MG63 (cell line): Measurements from ENCODE around the gene ERCC3. TPM values are rescaled to one million over a fixed set of nuclear protein-coding genes. Genes with fewer than 3 reads are reported as not detected.
"Not testable (repeated sequence)": the region's sequence is repeated elsewhere in the genome, so short reads cannot be mapped to it uniquely, and the experiment has no call there.

ENCODE experiments used
- DNase-seq: peaks from one replicate; pipeline ENCODE4 v3.0.0-alpha.2; 2020
- H3K27me3 ChIP-seq: fragments of 250-450 bp; sonication (Bioruptor Pico); 2 replicates; pipeline ENCODE4 v1.5.1; 2020; ENCODE audit warnings: mild to moderate bottlenecking, moderate library complexity
- H3K36me3 ChIP-seq: fragments of 250-450 bp; sonication (Bioruptor Pico); 2 replicates; pipeline ENCODE4 v1.5.1; 2020; ENCODE audit warnings: mild to moderate bottlenecking, moderate library complexity
- H3K4me3 ChIP-seq: fragments of 250-450 bp; sonication (Bioruptor Pico); 2 replicates; pipeline ENCODE4 v1.5.1; 2020; ENCODE audit warnings: mild to moderate bottlenecking, moderate library complexity
- H3K9me3 ChIP-seq: fragments of 250-450 bp; sonication (Bioruptor Pico); 2 replicates; pipeline ENCODE4 v1.5.1; 2020; ENCODE audit warnings: mild to moderate bottlenecking, moderate library complexity
- total RNA-seq: library from RNA; depleted of rRNA; stranded (reverse); fragments of >200 nt; shearing (Covaris generic); gene quantifications from 2 replicates; pipeline ENCODE4 v1.2.3, GENCODE V29; 2014; ENCODE audit warnings: low replicate concordance

The ERCC3 gene
- total RNA-seq, 1 experiment from 2014 or later, result 35.1 TPM

DNA sequence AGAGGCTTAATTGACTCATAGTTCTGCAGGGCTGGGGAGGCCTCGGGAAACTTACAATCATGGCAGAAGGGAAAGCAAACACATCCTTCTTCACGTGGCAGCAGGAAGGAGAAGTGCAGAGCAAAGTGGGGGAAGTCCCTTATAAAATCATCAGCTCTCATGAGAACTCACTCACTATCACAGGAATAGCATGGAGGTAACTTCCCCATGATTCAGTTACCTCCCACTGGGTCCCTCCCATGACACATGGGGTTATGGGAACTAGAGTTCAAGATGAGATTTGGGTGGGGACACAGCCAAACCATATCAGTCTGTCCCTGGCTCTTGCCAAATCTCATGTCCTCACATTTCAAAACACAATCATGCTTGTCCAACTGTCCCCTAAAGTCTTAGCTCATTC, 52.8 kb downstream of the ERCC3 start:
- not testable (repeated sequence) for H3K9me3 ChIP-seq, H3K36me3 ChIP-seq, H3K27me3 ChIP-seq, H3K4me3 ChIP-seq, DNase-seq

- H3K9me3 ChIP-seq, result peaks cover 6% of the 10 kb centered on the region
- no peak overlapping the region for H3K4me3 ChIP-seq
- no peaks in the 10 kb centered on the region for H3K36me3 ChIP-seq
- no peak for DNase-seq
- no peaks in the 10 kb centered on the region for H3K27me3 ChIP-seq
Measured at GRCh38 chr2:127239395-127239794, 54.5 kb downstream of the ERCC3 start.

GRCh38 chr2:127237768-127238167, 56.2 kb downstream of the ERCC3 start:
- not testable (repeated sequence) for DNase-seq, H3K27me3 ChIP-seq

DNA sequence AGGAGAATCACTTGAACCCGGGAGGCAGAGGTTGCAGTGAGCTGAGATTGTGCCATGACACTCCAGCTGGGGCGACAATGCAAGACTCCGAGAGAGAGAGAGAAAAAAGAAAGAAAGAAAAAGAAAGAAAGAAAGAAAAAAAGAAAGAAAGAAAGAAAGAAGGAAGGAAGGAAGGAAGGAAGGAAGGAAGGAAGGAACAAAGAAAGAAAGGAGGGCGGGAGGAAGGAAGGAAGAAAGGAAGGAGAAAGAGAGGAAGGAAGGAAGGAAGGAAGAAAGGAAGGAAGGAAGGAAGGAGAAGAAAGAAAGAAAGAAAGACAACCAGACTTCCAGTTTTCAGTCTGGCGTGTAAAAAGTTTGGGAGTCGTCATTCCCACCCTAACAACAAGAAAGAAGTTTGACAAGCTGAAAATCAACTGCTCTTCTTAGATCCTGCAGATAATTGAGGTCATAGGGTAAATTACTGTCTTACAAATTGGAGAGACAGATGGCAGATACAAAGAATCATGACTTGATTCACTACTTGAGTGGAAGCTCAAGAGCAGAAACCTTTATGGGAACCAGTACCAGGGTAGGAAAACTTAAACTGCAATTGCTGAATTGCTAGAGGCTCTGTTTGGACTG, 58.8 kb downstream of the ERCC3 start:
- no peak overlapping the region for H3K4me3 ChIP-seq
- H3K9me3 ChIP-seq, result peaks cover 6% of the 10 kb centered on the region
- no peaks in the 10 kb centered on the region for H3K36me3 ChIP-seq
- H3K27me3 ChIP-seq, result no peaks in the 10 kb centered on the region
- DNase-seq, result no peak

More at GRCh38 chr2:127237768-127238167, 56.2 kb downstream of the ERCC3 start:
- H3K9me3 ChIP-seq, H3K36me3 ChIP-seq, H3K4me3 ChIP-seq: not testable (repeated sequence)

DNA sequence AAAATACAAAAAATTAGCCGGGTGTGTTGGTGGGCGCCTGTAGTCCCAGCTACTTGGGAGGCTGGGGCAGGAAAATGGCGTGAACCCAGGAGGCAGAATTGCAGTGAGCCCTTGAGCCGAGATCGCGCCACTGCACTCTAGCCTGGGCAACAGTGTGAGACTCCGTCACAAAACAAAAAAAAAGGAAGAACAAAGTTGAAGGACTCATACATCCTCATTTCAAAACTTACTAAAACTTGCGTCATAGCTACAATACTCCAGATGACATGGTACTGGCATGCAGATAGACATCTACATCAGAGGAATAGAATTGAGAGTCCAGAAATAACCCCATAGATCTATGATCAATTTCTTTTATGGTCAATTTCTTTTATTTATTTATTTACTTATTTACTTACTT, 60.2 kb downstream of the ERCC3 start:
- DNase-seq, result no peak
- no peaks in the 10 kb centered on the region for H3K36me3 ChIP-seq
- peaks cover 6% of the 10 kb centered on the region for H3K9me3 ChIP-seq
- H3K4me3 ChIP-seq, result no peak overlapping the region
- no peaks in the 10 kb centered on the region for H3K27me3 ChIP-seq

DNA sequence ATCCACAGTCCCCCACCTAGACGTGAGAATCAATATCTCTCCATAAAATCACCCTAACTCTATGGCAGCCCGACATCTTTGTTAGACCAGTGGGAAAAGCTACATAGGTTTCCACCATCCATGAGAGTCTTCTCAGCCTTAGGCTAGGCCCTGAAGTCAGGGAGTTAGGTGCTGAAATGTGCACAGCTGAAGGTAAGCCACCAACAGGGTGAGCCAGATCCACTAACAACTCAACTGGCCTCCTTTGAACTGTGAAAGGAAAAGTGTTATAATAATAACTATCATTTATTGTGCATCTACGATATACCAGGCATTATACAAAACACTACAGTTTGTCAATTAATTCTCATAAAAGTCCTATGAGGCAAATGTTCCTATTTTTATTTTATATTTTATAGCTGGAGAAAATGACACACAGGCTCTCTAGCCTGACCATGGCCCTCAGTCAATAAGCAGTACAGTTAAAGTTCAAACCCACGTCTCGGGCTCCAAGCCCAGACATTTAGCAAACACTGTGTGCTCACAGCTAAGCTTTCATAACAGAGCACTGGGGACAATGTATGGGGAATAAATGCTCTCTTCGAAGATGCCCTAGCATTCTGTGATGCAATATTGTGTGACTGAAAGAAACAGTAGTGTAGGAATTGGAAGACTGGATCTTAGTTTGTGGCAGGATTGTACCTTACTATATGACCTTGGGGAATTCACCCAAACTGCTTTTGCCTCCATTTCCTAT, 62.6 kb downstream of the ERCC3 start:
- no peaks in the 10 kb centered on the region for H3K27me3 ChIP-seq
- DNase-seq, result no peak
- no peaks in the 10 kb centered on the region for H3K9me3 ChIP-seq
- no peak overlapping the region for H3K4me3 ChIP-seq
- H3K36me3 ChIP-seq, result no peaks in the 10 kb centered on the region

DNA sequence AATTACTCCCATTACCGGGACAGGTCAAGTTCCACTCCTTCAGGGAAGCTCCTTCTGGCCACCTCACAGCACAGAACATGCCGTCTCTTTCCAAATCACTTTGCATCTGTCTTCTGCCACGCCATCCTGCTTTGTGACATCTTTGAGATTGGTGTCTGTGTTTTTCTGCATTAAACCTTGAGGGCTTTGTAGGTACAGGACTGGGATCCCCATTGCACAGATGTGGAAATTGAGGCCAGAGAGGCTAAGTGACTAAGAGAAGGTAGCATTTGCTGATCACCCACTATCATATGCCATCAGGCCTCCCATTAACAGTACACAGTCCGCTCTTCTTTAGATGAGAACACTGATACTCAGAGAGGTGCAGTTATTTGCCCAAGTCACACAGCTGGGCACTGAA, 64.4 kb downstream of the ERCC3 start:
- DNase-seq, result no peak
- Histone ChIP-seq H3K36me3 (no peaks in the 10 kb centered on the region), H3K9me3 (no peaks in the 10 kb centered on the region), H3K4me3 (no peak overlapping the region), H3K27me3 (no peaks in the 10 kb centered on the region)

GRCh38 chr2:127228102-127228501, 65.8 kb downstream of the ERCC3 start:
- Histone ChIP-seq H3K27me3 (no peaks in the 10 kb centered on the region), H3K4me3 (no peak overlapping the region), H3K36me3 (no peaks in the 10 kb centered on the region), H3K9me3 (no peaks in the 10 kb centered on the region)
- no peak for DNase-seq

GRCh38 chr2:127227264-127227660, 66.7 kb downstream of the ERCC3 start:
- H3K4me3 ChIP-seq, H3K9me3 ChIP-seq, DNase-seq, H3K27me3 ChIP-seq, H3K36me3 ChIP-seq: not testable (repeated sequence)

GRCh38 chr2:127226520-127227263, 67.3 kb downstream of the ERCC3 start:
- Histone ChIP-seq H3K27me3 (no peaks in the 10 kb centered on the region), H3K36me3 (no peaks in the 10 kb centered on the region), H3K4me3 (no peak overlapping the region; the same call in 1 of the 2 replicates), H3K9me3 (no peaks in the 10 kb centered on the region)
- peak; percentile 88 for DNase-seq

GRCh38 chr2:127226132-127226519, 67.8 kb downstream of the ERCC3 start:
- no peak overlapping the region for H3K4me3 ChIP-seq
- H3K27me3 ChIP-seq, result no peaks in the 10 kb centered on the region
- no peak for DNase-seq
- no peaks in the 10 kb centered on the region for H3K36me3 ChIP-seq
- H3K9me3 ChIP-seq, result no peaks in the 10 kb centered on the region

- peak; percentile 41 for DNase-seq
- H3K36me3 ChIP-seq, result no peaks in the 10 kb centered on the region
- no peaks in the 10 kb centered on the region for H3K9me3 ChIP-seq
- 0 out of 2 replicates have a peak overlapping the region, but pooled peaks have one; percentile 0 for H3K4me3 ChIP-seq
- no peaks in the 10 kb centered on the region; the same call in none of the 2 replicates for H3K27me3 ChIP-seq
Measured at GRCh38 chr2:127225186-127225960, 68.6 kb downstream of the ERCC3 start.

- not testable (repeated sequence) for H3K36me3 ChIP-seq, DNase-seq
Measured at GRCh38 chr2:127224135-127224534, 69.8 kb downstream of the ERCC3 start.

DNA sequence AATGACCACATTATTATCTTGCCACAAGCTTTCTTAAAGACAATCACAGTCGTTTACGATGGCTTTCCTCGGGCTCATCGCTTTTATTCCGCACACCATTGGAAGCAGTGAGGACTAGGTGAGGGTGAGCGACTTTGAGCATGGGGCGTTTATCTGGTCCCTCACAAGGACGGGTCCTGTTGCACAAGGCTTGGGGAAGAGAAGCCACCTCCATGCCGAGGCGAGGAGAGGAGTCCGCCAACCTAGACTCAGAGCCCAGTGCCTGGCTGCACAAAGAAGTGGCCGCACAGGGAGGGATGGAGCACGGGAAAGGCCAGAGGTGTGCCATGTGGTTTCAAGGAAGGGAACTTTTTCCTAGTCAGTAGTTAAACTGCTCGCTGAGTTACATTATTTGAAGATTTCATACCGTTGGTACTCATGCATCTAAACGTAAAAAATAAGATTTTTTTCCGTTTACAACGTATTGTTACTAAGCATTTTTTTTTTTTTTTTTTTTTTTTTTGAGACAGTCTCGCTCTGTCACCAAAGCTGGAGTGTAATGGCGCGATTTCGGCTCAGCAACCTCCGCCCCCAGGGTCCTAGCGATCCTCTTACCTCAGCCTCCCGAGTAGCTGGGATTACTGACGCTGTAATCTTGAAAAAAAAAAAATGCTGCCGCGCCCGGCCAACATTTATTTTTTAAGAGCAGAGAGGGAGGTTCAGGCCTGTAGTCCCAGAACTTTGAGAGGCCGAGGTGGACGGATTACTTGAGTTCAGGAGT, 73.0 kb downstream of the ERCC3 start:
- Histone ChIP-seq H3K27me3 (peaks cover 3% of the 10 kb centered on the region), H3K36me3 (no peaks in the 10 kb centered on the region), H3K9me3 (peaks cover 3% of the 10 kb centered on the region; the same call in 1 of the 2 replicates), H3K4me3 (peak overlapping the region; percentile 40; the same call in 1 of the 2 replicates)
- no peak for DNase-seq

More at GRCh38 chr2:127224135-127224534, 69.8 kb downstream of the ERCC3 start:
- not testable (repeated sequence) for H3K27me3 ChIP-seq, H3K9me3 ChIP-seq, H3K4me3 ChIP-seq

DNA sequence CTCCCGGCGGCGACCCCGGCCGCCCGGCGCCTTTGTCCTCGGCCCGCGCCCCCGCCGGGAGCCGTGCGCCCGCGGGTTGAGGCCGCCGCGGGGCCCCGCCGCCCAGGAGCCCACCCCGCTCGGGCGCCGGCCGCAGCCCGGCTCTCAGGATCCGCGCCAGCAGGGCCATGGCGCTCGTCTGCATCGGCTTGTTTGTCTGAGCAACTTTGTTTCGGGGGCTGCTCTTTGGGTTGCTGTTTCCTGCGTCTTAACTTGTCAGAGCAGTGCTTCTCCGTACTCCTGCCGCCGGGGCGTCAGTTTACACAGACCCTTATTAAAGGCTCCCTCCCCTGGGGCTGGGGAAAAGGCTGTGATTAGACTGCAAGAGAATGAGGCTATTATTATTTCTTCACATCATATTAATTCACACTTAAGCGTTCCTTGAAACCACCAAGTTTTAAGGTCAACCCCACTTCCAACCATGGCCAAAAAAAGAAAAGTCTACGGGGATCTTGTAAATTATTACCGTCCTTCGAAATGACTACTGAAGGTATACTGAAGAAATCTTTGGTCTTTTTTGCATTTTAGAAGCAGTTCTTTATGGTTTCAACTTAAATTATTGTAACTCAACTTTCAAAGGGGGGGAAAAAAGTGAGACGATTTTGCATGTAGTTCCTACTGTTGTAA, 73.7 kb downstream of the ERCC3 start, which contains the start of gene CYP27C1:
Gene CYP27C1, minus strand, starts transcription at position 198 of the 666 bp plus-strand sequence. Its CDS starts 29 bp downstream, at position 169.
- peak within 1 kb of the TSS; percentile 40 for H3K4me3 ChIP-seq
- no peaks in the 10 kb centered on the region for H3K36me3 ChIP-seq
- peaks cover 3% of the 10 kb centered on the region; the same call in 1 of the 2 replicates for H3K9me3 ChIP-seq
- peaks cover 3% of the 10 kb centered on the region for H3K27me3 ChIP-seq
- DNase-seq, result no peak
